HEK293T (cell line): ENCODE data around the gene HOXA10.

ENCODE experiments used
- CTCF ChIA-PET: fragments of 350-600 bp; formaldehyde crosslinking; extraction: SDS; loops from one replicate; lab custom pipeline; 2021; ENCODE audit warnings: antibody characterized with exemption, inconsistent platforms; lab: Yijun Ruan, JAX
- POLR2A ChIA-PET: fragments of 350-600 bp; formaldehyde crosslinking; extraction: SDS; loops from one replicate; lab custom pipeline; 2020; ENCODE audit warnings: antibody characterized with exemption, inconsistent platforms; lab: Yijun Ruan, JAX
- DNase-seq: peaks from one replicate; pipeline ENCODE4 v3.0.0; 2012; ENCODE audit warnings: mixed read lengths; ENCODE audit errors: extremely low spot score
- ARNT ChIP-seq: fragments of 450-650 bp; IDR thresholded peaks from 2 replicates; pipeline ENCODE4 v1.6.1; 2017; ENCODE audit warnings: mild to moderate bottlenecking
- BHLHE40 ChIP-seq: fragments of 450-650 bp; IDR thresholded peaks from 2 replicates; pipeline ENCODE4 v1.6.1; 2016; ENCODE audit warnings: mild to moderate bottlenecking, moderate library complexity, borderline replicate concordance
- CTBP1 ChIP-seq: fragments of 450-650 bp; IDR thresholded peaks from 2 replicates; pipeline ENCODE4 v1.6.1; 2016; ENCODE audit warnings: borderline replicate concordance
- ELF4 ChIP-seq: fragments of 450-650 bp; IDR thresholded peaks from 2 replicates; pipeline ENCODE4 v1.6.1; 2017; ENCODE audit warnings: antibody characterized with exemption
- FOXA1 ChIP-seq: fragments of 450-650 bp; IDR thresholded peaks from 2 replicates; pipeline ENCODE4 v1.6.1; 2016; ENCODE audit warnings: mild to moderate bottlenecking
- FOXK2 ChIP-seq: fragments of 450-650 bp; IDR thresholded peaks from 2 replicates; pipeline ENCODE4 v1.6.1; 2016; ENCODE audit warnings: mild to moderate bottlenecking
- FOXM1 ChIP-seq: fragments of 450-650 bp; IDR thresholded peaks from 2 replicates; pipeline ENCODE4 v1.6.1; 2017; ENCODE audit warnings: mild to moderate bottlenecking, borderline replicate concordance
- HDGF ChIP-seq: fragments of 450-650 bp; IDR thresholded peaks from 2 replicates; pipeline ENCODE4 v1.6.1; 2017; ENCODE audit warnings: antibody characterized with exemption, borderline replicate concordance
- L3MBTL2 ChIP-seq: fragments of 450-650 bp; conservative IDR thresholded peaks from 2 replicates; pipeline ENCODE4 v1.6.1; 2016; ENCODE audit warnings: mild to moderate bottlenecking
- LEF1 ChIP-seq: fragments of 450-650 bp; IDR thresholded peaks from 2 replicates; pipeline ENCODE4 v1.6.1; 2017; ENCODE audit warnings: mild to moderate bottlenecking, borderline replicate concordance
- NFRKB ChIP-seq: fragments of 450-650 bp; IDR thresholded peaks from 2 replicates; pipeline ENCODE4 v1.6.1; 2016; ENCODE audit warnings: mild to moderate bottlenecking, moderate library complexity
- PKNOX1 ChIP-seq: fragments of 450-650 bp; IDR thresholded peaks from 2 replicates; pipeline ENCODE4 v1.6.1; 2016
- SP1 ChIP-seq: fragments of 450-650 bp; IDR thresholded peaks from 2 replicates; pipeline ENCODE4 v1.6.1; 2017
- SUZ12 ChIP-seq: fragments of 450-650 bp; IDR thresholded peaks from 2 replicates; pipeline ENCODE4 v1.6.1; 2016; ENCODE audit warnings: mild to moderate bottlenecking
- TARDBP ChIP-seq: fragments of 450-650 bp; IDR thresholded peaks from 2 replicates; pipeline ENCODE4 v1.6.1; 2016
- ZNF384 ChIP-seq: fragments of 450-650 bp; IDR thresholded peaks from 2 replicates; pipeline ENCODE4 v1.6.1; 2016

The HOXA10 gene

GRCh38 chr7:27124096-27124901 lies 49.8 kb downstream of the HOXA10 start:
- POLR2A ChIA-PET, result interaction anchor here (1.1 kb wide), 1 partner anchor 9 kb away, joined by 3 read pairs; no protein-coding TSS in a partner anchor
- no peak for TF ChIP-seq L3MBTL2
- no peak for TF ChIP-seq BHLHE40
- TF ChIP-seq ZNF384, result no peak
- TF ChIP-seq LEF1, result no peak
- no peak for TF ChIP-seq TARDBP
- TF ChIP-seq SP1, result no peak
- TF ChIP-seq ELF4, result no peak
- TF ChIP-seq ARNT, result no peak
- no peak for TF ChIP-seq NFRKB
- TF ChIP-seq CTBP1, result no peak
- no peak for TF ChIP-seq FOXM1
- TF ChIP-seq FOXK2, result no peak
- no peak for TF ChIP-seq HDGF
- TF ChIP-seq PKNOX1, result no peak
- TF ChIP-seq FOXA1, result no peak
- TF ChIP-seq SUZ12, result no peak
- DNase-seq, result no peak
- CTCF ChIA-PET, result no interaction called here

- POLR2A ChIA-PET, result no interaction called here
- CTCF ChIA-PET, result no interaction called here
Measured at GRCh38 chr7:27123477-27124053, 50.6 kb downstream of the HOXA10 start.

GRCh38 chr7:27123007-27123476 lies 51.1 kb downstream of the HOXA10 start:
- no peak for DNase-seq
- ChIA-PET CTCF (no interaction called here), POLR2A (no interaction called here)
- TF ChIP-seq NFRKB (no peak), FOXM1 (no peak), PKNOX1 (0 out of 2 replicates have a peak, but pooled peaks have one; percentile 4), ZNF384 (no peak), TARDBP (no peak), LEF1 (no peak), CTBP1 (no peak), FOXA1 (no peak), HDGF (no peak)

More at GRCh38 chr7:27123477-27124053, 50.6 kb downstream of the HOXA10 start:
- TF ChIP-seq SUZ12, result no peak
- TF ChIP-seq FOXK2, result no peak
- TF ChIP-seq ARNT, result no peak
- no peak for TF ChIP-seq CTBP1
- TF ChIP-seq TARDBP, result no peak
- TF ChIP-seq SP1, result no peak
- no peak for TF ChIP-seq FOXA1
- no peak for TF ChIP-seq PKNOX1
- no peak for TF ChIP-seq ELF4
- no peak for TF ChIP-seq ZNF384
- TF ChIP-seq L3MBTL2, result no peak
- no peak for DNase-seq

- no peak for DNase-seq
- ChIA-PET CTCF (interaction anchor here (0.6 kb wide), 1 partner anchor 276 kb away, joined by 3 read pairs; no protein-coding TSS in a partner anchor), POLR2A (interaction anchor here (1.6 kb wide), 1 partner anchor 11 kb away, joined by 3 read pairs; no protein-coding TSS in a partner anchor)
- TF ChIP-seq SP1, result no peak
- no peak for TF ChIP-seq FOXK2
- no peak for TF ChIP-seq FOXM1
- TF ChIP-seq FOXA1, result no peak
- no peak for TF ChIP-seq ELF4
- TF ChIP-seq PKNOX1, result no peak
- no peak for TF ChIP-seq CTBP1
- no peak for TF ChIP-seq NFRKB
Measured at GRCh38 chr7:27122077-27122910, 51.8 kb downstream of the HOXA10 start.

- DNase-seq, result no peak
- ChIA-PET POLR2A (interaction anchor here (1.6 kb wide), 1 partner anchor 11 kb away, joined by 3 read pairs; no protein-coding TSS in a partner anchor), CTCF (interaction anchor here (0.6 kb wide), 1 partner anchor 275 kb away, joined by 3 read pairs; no protein-coding TSS in a partner anchor)
- TF ChIP-seq FOXA1, result no peak
- TF ChIP-seq LEF1, result no peak
- no peak for TF ChIP-seq BHLHE40
- no peak for TF ChIP-seq ELF4
- no peak for TF ChIP-seq FOXK2
- peak; percentile 91 for TF ChIP-seq PKNOX1
- TF ChIP-seq TARDBP, result no peak
- no peak for TF ChIP-seq SUZ12
- TF ChIP-seq CTBP1, result peak; percentile 84
- no peak for TF ChIP-seq NFRKB
- no peak for TF ChIP-seq ZNF384
- TF ChIP-seq HDGF, result no peak
- no peak for TF ChIP-seq L3MBTL2
Measured at GRCh38 chr7:27121684-27122076, 52.4 kb downstream of the HOXA10 start.
